Measurements from ENCODE around the gene MAST4. TPM values are rescaled to one million over a fixed set of nuclear protein-coding genes. Genes with fewer than 3 reads are reported as not detected.

MAST4 gene
- total RNA-seq, 1 donor from 2014 or later = 10.5 TPM

GRCh38 chr5:66629446-66629845 lies 33.3 kb downstream of the MAST4 start:
- no peak for DNase-seq (ENCODE audit: extremely low spot score, unreplicated experiment)
- no peaks in the 10 kb centered on the region for H3K4me1 Mint-ChIP-seq (ENCODE audit: unreplicated experiment)
- no peak for TF ChIP-seq CTCF (IDR thresholded peaks at IDR 0.05)
- no peak overlapping the region for H3K4me3 Mint-ChIP-seq (ENCODE audit: unreplicated experiment)
- H3K27me3 Mint-ChIP-seq (ENCODE audit: unreplicated experiment) = peaks cover 4% of the 10 kb centered on the region
- H3K27ac Mint-ChIP-seq (ENCODE audit: unreplicated experiment) = no peak overlapping the region
- no peaks in the 10 kb centered on the region for H3K9me3 Mint-ChIP-seq (ENCODE audit: unreplicated experiment)
- H3K36me3 Mint-ChIP-seq (ENCODE audit: unreplicated experiment) = no peaks in the 10 kb centered on the region

GRCh38 chr5:66633754-66634153 lies 37.6 kb downstream of the MAST4 start:
- H3K9me3 Mint-ChIP-seq (ENCODE audit: unreplicated experiment) = no peaks in the 10 kb centered on the region
- no peak overlapping the region for H3K27ac Mint-ChIP-seq (ENCODE audit: unreplicated experiment)
- H3K4me3 Mint-ChIP-seq (ENCODE audit: unreplicated experiment) = no peak overlapping the region
- no peaks in the 10 kb centered on the region for H3K36me3 Mint-ChIP-seq (ENCODE audit: unreplicated experiment)
- TF ChIP-seq CTCF (IDR thresholded peaks at IDR 0.05) = no peak
- no peak for DNase-seq (ENCODE audit: extremely low spot score, unreplicated experiment)
- peaks cover 6% of the 10 kb centered on the region for H3K27me3 Mint-ChIP-seq (ENCODE audit: unreplicated experiment)
- H3K4me1 Mint-ChIP-seq (ENCODE audit: unreplicated experiment) = no peaks in the 10 kb centered on the region

DNA sequence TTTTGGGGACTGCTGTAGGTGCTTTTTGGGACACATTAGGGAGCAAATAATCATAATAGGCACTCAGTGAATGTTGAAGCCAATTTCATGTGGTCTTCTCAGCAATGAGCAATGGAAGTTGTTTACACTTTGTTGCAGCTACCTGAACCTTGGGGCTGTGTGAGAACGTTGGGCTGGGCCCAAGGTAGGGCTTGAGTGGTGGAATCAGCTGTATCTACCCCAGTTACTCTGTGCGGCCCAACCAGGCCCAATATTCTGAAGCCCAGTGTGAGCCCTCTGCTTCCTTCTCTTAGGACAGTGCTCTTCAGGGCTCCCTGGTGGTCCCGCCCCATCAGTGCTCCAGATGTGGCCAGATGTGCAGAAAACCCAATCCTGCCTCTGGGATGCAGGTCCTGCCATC lies 38.4 kb downstream of the MAST4 start:
- peaks cover 9% of the 10 kb centered on the region for H3K27me3 Mint-ChIP-seq (ENCODE audit: unreplicated experiment)
- no peak overlapping the region for H3K4me3 Mint-ChIP-seq (ENCODE audit: unreplicated experiment)
- no peak overlapping the region for H3K27ac Mint-ChIP-seq (ENCODE audit: unreplicated experiment)
- TF ChIP-seq CTCF (IDR thresholded peaks at IDR 0.05) = no peak
- H3K9me3 Mint-ChIP-seq (ENCODE audit: unreplicated experiment) = no peaks in the 10 kb centered on the region
- no peak for DNase-seq (ENCODE audit: extremely low spot score, unreplicated experiment)
- no peaks in the 10 kb centered on the region for H3K4me1 Mint-ChIP-seq (ENCODE audit: unreplicated experiment)
- H3K36me3 Mint-ChIP-seq (ENCODE audit: unreplicated experiment) = no peaks in the 10 kb centered on the region

DNA sequence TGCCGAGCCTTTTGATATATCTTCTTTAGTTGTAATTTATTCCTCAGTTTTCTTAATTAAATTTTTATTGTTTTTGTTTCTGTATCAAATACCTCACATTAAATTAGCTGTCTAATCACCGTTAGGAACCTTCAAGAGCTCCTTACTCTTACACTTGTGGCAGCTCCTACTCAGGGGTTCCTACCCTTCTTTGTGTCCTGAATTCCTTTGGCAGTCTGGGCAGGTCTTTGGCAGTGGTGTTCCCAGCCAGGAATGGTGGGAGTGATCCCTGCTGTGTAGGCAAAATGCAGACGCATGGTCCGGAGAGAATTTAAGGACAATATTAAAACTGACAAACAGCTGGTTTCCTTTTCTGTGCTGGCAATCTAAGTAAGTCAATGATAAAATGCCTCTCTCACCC lies 41.8 kb downstream of the MAST4 start:
- Mint-ChIP-seq H3K27me3 (ENCODE audit: unreplicated experiment) (peaks cover 10% of the 10 kb centered on the region), H3K4me1 (ENCODE audit: unreplicated experiment) (no peaks in the 10 kb centered on the region), H3K36me3 (ENCODE audit: unreplicated experiment) (no peaks in the 10 kb centered on the region), H3K27ac (ENCODE audit: unreplicated experiment) (no peak overlapping the region), H3K4me3 (ENCODE audit: unreplicated experiment) (no peak overlapping the region), H3K9me3 (ENCODE audit: unreplicated experiment) (no peaks in the 10 kb centered on the region)
- no peak for DNase-seq (ENCODE audit: extremely low spot score, unreplicated experiment)
- no peak for TF ChIP-seq CTCF (IDR thresholded peaks at IDR 0.05)

DNA sequence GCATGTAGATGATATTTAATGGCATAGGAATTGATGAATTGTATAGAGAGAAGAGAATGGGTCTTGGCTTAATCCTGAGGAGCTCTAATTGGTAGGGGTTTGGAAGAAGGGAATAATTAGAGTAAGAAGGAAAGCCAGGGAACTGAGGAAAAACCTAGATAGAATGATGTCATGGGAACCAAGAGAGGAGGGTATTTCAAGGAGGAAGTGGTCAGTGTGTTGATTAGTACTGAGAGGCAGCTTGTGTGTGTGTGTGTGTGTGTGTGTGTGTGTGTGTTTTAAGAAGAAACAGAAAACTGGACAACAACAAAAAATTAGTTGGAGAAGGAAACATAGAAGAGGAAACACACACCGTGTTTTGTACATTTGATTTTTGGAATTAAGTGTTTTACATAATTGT lies 42.8 kb downstream of the MAST4 start:
- no peaks in the 10 kb centered on the region for H3K4me1 Mint-ChIP-seq (ENCODE audit: unreplicated experiment)
- no peak overlapping the region for H3K27ac Mint-ChIP-seq (ENCODE audit: unreplicated experiment)
- no peaks in the 10 kb centered on the region for H3K9me3 Mint-ChIP-seq (ENCODE audit: unreplicated experiment)
- DNase-seq (ENCODE audit: extremely low spot score, unreplicated experiment) = no peak
- H3K36me3 Mint-ChIP-seq (ENCODE audit: unreplicated experiment) = no peaks in the 10 kb centered on the region
- no peak for TF ChIP-seq CTCF (IDR thresholded peaks at IDR 0.05)
- H3K27me3 Mint-ChIP-seq (ENCODE audit: unreplicated experiment) = peaks cover 10% of the 10 kb centered on the region
- H3K4me3 Mint-ChIP-seq (ENCODE audit: unreplicated experiment) = no peak overlapping the region

Measured in osteocyte (in vitro differentiated cells).